GM12801 (cell line): ENCODE measurements around the gene MPRIP.

Experiments
- TF ChIP-seq, protein P1 (sequence below): IDR thresholded peaks from one replicate; pipeline ENCODE4 v1.5.1; 2011; ENCODE audit warnings: control low read depth; ENCODE audit not compliant: insufficient read length; ENCODE audit errors: extremely low read depth

MPRIP gene

DNA sequence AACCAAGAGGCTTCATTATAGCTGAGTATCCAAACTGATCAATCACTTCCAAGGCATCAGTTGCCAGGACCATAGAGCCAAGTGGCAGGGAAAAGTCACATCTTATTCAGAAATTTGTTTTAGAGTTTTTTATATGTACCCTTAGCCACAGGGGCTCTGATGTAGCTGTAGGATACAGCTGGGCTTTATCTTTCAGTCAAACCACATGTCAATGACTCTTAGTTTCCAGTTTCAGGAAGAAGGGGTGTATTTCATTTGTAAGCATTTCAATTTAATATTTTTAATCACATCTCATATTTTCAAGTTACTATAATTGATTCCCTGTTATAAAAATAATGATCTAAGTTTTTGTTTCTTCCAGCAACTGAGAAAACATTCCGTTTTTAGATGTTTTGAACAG, 197.6 kb downstream of the MPRIP start:
- TF ChIP-seq, protein P1, sequence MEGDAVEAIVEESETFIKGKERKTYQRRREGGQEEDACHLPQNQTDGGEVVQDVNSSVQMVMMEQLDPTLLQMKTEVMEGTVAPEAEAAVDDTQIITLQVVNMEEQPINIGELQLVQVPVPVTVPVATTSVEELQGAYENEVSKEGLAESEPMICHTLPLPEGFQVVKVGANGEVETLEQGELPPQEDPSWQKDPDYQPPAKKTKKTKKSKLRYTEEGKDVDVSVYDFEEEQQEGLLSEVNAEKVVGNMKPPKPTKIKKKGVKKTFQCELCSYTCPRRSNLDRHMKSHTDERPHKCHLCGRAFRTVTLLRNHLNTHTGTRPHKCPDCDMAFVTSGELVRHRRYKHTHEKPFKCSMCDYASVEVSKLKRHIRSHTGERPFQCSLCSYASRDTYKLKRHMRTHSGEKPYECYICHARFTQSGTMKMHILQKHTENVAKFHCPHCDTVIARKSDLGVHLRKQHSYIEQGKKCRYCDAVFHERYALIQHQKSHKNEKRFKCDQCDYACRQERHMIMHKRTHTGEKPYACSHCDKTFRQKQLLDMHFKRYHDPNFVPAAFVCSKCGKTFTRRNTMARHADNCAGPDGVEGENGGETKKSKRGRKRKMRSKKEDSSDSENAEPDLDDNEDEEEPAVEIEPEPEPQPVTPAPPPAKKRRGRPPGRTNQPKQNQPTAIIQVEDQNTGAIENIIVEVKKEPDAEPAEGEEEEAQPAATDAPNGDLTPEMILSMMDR: no peak

DNA sequence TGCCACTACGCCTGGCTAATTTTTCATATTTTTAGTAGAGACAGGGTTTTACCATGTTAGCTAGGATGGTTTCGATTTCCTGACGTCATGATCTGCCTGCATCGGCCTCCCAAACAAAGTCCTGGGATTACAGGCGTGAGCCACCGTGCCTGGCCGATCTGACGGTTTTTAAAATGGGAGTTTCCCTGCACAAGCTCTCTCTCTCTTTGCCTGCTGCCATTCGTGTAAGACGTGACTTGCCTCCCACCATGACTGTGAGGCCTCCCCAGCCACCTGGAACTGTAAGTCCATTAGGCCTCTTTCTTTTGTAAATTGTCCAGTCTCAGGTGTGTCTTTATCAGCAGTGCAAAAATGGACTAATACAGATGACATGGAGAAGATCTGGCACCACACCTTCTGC, 199.4 kb downstream of the MPRIP start:
- TF ChIP-seq, protein P1: no peak

DNA sequence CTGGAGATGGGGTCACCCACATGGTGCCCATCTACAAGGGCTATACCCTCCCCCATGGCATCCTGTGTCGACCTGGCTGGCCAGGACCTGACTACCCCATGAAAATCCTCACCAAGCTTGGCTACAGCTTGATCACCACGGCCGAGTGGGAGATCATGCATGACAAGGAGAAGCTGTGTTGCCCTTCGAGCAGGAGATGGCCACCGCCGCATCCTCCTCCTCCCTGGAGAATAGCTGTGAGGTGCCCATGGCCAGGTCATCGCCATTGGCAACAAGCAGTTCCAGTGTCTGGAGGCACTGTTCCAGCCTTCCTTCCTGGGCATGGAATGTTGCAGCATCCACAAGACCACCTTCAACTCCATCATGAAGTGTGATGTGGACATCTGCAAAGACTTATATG, 200.0 kb downstream of the MPRIP start:
- TF ChIP-seq, protein P1: no peak
